ENCODE data around the gene PIK3AP1.

PIK3AP1 gene

DNA sequence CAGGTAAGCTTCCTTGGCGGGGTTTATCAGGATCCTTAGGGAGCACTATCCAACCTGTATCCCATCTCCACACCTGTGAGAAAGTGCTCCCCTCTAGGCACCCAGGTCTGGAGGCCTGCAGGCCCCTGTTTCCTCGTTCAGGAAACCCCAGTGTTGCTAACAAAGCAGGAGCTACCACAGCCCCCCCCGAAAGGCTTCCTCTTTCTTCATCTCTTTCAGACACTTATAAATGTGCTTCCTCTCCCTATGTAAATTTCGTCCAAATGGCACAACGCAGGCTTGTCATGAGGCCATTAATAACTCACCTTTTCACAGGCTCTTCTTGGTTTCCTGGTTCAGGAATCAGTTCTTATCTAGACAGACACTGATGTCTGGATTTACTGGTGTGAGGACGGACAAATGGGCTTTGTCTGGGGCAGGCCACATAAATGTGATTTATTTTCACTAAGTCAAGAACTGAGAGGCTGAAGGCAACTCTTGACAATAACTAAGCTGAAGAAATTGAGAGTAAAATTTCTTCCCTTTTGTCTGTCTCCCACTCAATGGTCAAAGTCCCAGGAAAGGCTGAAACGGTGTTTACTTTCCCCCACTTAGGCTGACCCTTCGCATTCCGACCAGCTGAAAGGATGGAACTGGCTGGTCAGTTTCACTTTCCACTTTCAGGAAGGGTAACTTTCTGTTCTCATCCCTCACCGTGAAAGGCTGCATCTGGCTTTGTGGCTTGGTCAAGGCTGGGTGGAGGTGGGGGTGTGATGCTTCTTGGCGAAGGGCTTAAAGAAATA is 46.8 kb downstream of the PIK3AP1 start:
- DNase-seq (ENCODE audit: low read depth in 2 of 3, low spot score in 1 of 3), result no peak

DNA sequence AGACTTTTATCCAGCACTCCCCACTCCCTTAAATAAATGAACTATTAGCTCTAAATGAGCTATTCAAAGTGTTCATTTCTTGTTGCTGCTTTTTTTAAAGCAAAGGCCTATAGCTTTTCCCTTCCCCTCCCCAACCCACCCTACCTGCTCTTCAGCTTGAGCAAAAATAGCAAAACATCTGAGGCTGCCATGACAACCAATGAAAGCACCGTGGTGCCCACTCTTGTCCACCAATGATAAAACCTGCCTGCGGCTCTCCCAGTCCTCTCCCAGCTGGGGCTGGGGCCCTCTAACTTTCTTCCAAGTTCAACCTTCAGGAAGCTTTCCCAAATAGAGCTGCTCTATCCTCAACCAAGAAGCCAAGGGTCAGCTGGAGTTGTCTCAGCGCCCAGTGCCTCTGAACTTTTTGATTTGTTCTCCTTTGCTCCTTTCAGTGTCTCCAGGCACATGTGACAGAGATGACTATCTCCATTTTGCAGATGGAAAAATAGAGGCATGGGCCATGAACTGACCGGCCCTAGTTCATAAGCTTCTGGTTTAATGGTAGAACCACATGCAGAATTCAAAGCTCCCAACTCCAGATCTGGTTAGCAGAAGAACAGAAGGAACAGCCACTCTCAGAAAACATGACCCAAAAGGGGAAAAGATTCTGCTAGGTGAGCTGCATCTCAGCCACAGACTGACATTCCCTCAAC is 47.7 kb downstream of the PIK3AP1 start:
- no peak for DNase-seq (ENCODE audit: low read depth in 2 of 3, low spot score in 1 of 3)

GRCh38 chr10:96671211-96671890 is 49.0 kb downstream of the PIK3AP1 start:
- DNase-seq (ENCODE audit: low read depth in 2 of 3, low spot score in 1 of 3), result no peak

- no peak for DNase-seq (ENCODE audit: low read depth in 2 of 3, low spot score in 1 of 3)
Observed at GRCh38 chr10:96670786-96671185, 49.5 kb downstream of the PIK3AP1 start.

DNA sequence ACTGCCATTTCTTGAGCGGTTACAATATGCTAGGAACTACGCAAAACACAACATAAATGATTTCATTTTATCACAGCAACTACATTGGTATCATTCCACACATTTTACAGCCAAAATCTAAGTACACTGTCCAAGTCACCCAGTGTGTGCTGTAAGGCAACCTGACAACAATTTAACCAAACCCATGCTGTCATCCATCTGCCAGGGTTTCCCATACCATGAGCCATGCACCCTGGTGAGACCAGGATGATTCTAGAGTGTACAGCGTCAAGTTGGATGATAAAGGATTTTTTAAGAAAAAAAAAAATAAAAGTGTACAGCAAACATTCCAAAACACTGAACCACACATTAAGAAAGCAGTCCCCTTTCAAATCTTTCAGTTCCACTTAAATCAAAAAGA is 52.9 kb downstream of the PIK3AP1 start:
- DNase-seq (ENCODE audit: low read depth in 2 of 3, low spot score in 1 of 3), result no peak

- DNase-seq (ENCODE audit: low read depth in 2 of 3, low spot score in 1 of 3), result no peak
Observed at GRCh38 chr10:96666741-96667140, 53.6 kb downstream of the PIK3AP1 start.

- DNase-seq (ENCODE audit: low read depth in 2 of 3, low spot score in 1 of 3), result no peak
Observed at GRCh38 chr10:96665306-96665705, 55.0 kb downstream of the PIK3AP1 start.

- DNase-seq (ENCODE audit: low read depth in 2 of 3, low spot score in 1 of 3), result no peak
Observed at GRCh38 chr10:96664563-96664962, 55.8 kb downstream of the PIK3AP1 start.

GRCh38 chr10:96663797-96664196 is 56.5 kb downstream of the PIK3AP1 start:
- DNase-seq (ENCODE audit: low read depth in 2 of 3, low spot score in 1 of 3), result no peak

DNA sequence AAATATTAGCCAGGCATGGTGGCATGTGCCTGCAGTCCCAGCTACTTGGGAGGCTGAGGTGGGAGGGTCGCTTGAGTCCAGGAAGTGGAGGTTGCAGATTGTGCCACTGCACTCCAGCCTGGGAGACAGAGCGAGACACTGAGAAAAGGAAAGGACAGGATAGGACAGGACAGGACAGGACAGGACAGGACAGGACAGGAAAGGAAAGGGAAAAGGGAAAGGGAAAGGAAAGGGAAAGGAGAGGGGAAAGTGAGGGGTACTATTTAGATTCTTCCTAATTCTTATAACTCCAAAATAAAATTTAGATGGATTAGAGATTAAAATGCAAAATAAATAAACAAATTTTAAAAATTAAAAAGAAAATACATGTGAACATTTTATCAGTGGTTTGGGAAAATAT is 58.7 kb downstream of the PIK3AP1 start:
- no peak for DNase-seq (ENCODE audit: low read depth in 2 of 3, low spot score in 1 of 3)

- no peak for DNase-seq (ENCODE audit: low read depth in 2 of 3, low spot score in 1 of 3)
Observed at GRCh38 chr10:96660297-96660696, 60.0 kb downstream of the PIK3AP1 start.

DNA sequence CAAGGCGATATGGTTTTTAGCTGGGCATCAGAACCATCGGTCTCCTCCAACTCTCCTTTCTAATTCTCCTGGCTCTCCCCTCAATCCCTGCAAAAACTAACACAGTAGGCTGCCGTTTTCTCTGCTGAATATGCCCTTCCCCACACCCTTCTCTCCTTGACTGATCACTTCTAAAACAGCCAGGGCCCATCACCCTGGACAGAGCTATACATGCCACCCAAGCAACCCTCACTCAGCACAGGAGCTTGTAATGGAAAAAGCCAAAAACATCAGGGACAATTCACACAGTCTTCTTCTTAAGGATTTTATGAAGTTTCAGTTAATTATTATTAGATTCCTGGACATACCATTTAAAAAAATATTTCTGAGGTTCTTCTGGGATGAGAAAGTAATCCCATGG is 61.5 kb downstream of the PIK3AP1 start:
- DNase-seq (ENCODE audit: low read depth in 2 of 3, low spot score in 1 of 3), result no peak

- no peak for DNase-seq (ENCODE audit: low read depth in 2 of 3, low spot score in 1 of 3)
Observed at GRCh38 chr10:96657385-96657784, 62.9 kb downstream of the PIK3AP1 start.

DNA sequence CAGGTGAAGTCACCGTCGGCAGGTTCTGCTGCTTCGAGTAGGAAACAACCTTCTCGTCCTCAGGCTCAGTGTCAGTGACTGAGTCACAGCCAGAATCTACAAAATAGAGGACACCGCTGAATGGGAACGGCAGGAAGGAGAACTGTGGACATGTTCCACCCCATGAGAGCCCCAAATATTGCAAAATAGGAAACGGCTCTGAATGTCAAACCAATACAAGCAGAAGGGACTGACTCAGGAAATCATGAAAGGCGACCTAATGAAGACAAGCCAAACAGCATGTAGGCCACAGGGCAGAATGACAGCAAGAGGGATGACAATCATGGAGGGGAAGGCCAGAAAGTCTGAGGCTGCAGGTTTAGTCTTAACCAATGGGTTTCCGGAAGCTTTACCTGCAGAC is 63.5 kb downstream of the PIK3AP1 start:
- no peak for DNase-seq (ENCODE audit: low read depth in 2 of 3, low spot score in 1 of 3)

- no peak for DNase-seq (ENCODE audit: low read depth in 2 of 3, low spot score in 1 of 3)
Observed at GRCh38 chr10:96656198-96656577, 64.1 kb downstream of the PIK3AP1 start.

- no peak for DNase-seq (ENCODE audit: low read depth in 2 of 3, low spot score in 1 of 3)
Observed at GRCh38 chr10:96655461-96656197, 64.7 kb downstream of the PIK3AP1 start.

- DNase-seq (ENCODE audit: low read depth in 2 of 3, low spot score in 1 of 3), result peak in 1 of 3 donors; percentile 5
Observed at GRCh38 chr10:96651998-96652431, 68.3 kb downstream of the PIK3AP1 start.

DNA sequence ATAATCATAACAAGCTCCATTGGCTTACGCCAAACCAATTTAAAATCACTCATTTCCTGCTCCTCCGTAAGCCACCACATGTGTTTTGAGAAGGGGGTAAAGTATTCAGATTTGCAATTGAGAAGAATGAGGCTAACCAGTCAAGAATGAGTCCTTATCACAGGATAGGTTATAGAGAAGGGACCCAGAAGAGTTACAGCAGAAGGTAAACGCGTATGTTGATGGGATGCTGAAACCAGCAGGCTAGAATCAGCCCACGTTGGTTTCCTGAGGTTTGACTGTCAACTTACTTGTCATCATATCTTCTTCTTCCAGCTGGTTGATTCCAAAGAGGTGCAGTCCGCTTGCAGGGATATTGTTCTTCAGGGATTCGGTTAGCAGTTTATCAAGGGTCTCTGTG is 69.4 kb downstream of the PIK3AP1 start:
- DNase-seq (ENCODE audit: low read depth in 2 of 3, low spot score in 1 of 3), result no peak

DNA sequence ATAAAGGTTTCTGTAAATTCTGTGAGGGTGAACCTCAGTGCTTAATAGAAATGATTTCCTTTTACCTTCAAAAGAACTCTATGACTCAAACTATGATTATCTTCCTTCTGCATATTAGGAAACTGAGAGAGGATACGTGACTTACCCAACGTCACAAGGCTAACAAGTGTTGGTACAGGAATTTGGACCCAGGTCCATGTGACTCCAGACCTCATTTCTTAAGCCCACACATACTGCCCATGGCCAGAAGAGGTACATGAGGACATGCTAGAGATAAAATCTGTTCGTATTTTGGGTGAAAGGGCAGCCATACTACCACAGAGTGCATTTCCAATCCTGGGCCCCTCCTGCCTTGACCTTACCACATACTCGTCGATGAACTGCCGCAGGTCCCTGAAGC is 72.0 kb downstream of the PIK3AP1 start:
- no peak for DNase-seq (ENCODE audit: low read depth in 2 of 3, low spot score in 1 of 3)

DNA sequence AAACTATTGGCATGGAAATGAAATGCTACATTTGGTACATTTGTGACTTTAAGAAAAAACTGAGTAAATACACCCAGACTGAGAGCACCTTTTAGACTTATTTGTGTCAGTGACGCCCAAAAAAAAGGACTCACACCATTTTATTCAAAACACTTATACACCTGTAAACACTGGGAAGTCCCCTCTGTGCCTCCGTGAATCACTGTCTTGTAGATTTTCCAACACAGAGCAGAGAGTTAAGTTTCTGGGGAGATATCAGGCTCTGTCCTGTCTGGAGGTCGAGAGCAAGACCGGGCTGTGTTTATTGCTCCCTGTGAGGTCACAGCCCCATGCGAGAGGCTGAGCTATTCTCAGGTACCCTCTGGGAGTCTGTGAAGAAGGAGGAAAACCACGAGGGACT is 72.8 kb downstream of the PIK3AP1 start:
- no peak for DNase-seq (ENCODE audit: low read depth in 2 of 3, low spot score in 1 of 3)

DNA sequence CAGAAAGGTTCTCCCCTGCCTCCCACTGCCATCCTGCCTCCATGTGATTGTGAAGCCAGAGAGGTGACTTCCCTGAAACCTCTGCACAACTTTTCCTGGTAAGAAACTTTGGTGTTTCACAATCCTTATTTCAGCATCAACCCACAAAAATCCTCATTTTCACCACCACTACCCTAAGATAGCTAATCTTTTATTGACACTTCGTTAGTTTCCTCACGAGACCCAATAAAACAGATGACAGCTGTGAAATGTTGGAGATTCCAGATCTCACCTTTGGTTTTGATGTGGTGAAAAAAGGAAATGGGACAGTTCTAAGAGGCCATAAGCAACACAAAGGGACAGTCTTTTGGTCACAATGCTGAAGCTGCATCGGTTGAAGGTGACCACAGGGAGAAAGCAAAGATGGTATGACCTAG is 73.6 kb downstream of the PIK3AP1 start:
- no peak for DNase-seq (ENCODE audit: low read depth in 2 of 3, low spot score in 1 of 3)

Measured in stimulated activated CD4-positive, alpha-beta T cell treated with anti-CD3 and anti-CD28 coated beads, Interleukin-12 subunit alpha, Interleukin-12 subunit beta, amount 100 ng/mL, for 48 hours (primary cell).